HL-60/S4 treated with retinoic acid at 250 ng/mL for 4 days and 3 days (cell line): ENCODE results near the gene PTPRU.
"Not testable (repeated sequence)": the region's sequence is repeated elsewhere in the genome, so short reads cannot be mapped to it uniquely, and the experiment has no call there.

Source experiments
- in situ Hi-C: fragments of 300-500 bp; cut with MboI; formaldehyde crosslinking; loops from 2 replicates; pipeline ENCODE4 v1.7.0; 2022; ENCODE audit warnings: low sequenced_read_pairs

PTPRU gene

DNA sequence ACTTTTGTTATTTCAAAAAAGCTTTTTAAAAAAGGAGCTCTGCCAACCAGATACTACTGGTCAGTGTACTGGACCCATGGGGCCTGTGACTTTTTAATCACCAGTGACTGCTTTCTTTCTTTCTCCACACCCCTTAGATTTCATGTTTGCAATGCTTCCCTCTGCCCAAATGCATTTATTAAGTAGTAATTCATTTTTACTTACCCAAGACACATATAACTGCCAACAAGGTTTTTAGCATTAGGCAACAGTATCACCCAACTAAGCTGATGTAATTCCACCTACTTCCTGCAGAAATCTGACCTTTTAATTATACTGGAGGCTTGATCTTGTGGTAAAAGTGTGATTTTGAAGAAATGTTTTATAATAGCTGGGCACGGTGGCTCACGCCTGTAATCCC lies 18.1 kb upstream of the PTPRU start:
- in situ Hi-C loops: no loop called here

DNA sequence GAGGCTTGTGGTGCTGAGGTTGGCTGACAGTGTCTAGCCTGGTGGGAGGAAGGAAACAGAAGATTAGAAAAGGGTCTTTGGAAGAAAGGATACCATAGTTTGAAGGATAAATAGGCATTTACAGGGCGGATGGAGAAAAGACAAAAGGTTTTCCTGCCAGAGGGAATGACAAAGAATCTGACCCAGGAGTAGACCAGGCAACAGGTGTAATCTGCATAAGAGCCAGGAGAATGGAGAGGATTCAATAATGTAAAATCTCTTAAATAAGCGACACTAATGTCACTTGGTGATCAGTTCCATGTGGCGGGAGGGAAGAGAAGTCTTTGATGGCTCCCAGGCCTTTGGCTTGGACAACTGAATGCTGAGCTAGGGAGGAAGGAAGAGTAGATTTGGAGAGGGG lies 15.0 kb upstream of the PTPRU start:
- in situ Hi-C loops: no loop called here

DNA sequence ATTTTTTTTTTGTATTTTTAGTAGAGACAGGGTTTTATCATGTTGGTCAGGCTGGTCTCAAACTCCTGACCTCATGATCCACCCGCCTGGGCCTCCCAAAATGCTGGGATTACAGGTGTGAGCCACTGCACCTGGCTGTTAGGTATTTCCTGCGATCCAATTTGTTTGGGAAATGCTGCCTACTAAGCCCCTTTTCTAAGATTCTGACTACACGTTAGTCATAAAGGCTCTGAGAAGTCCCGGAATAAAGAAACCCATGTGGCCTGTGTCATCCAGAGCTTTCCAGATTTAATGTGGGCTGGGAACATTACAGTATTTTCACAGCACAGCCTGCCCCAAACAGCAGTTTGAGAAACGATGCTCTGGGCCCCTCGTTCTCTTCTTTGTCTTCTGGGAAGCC lies 14.1 kb upstream of the PTPRU start:
- in situ Hi-C loops: not testable (repeated sequence)

DNA sequence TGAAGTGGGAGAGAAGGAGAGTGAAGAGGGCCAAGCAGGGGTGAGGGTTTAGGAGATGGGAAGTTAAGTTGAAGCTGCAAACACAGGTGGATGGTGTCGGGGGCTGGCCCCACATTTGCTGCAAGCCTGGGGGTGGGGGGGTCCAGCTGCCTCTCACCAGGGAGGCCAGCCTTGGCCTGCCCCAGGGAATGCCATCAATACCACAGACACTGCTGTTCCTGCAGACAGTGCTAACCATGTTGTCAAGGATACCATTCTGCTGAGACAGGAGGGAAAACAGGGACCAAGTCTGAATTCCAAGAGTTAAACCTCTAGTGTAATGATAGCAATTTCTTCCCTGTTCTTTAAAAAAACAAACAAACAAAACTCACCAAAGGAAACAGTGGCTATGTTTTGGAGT lies 13.6 kb upstream of the PTPRU start:
- in situ Hi-C loops: no loop called here

DNA sequence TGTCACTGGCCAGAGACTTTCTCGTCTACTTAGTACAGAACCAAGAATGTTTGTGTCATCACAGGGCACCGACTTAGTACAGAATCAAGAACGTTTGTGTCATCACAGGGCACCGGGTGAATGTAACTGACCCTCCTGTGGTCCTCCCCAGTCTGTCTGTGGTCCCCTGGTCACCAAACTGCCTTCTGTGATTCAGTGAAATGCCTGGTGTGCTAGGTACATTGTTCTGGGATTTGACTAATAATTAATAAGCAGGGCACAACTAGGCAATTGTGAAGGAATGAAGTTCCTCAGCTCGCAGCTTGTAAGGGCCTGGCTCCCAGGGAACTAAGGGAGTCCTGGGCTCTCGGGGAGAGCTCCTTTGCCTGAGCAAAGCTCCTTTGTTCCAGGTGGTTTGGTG lies 12.8 kb upstream of the PTPRU start:
- in situ Hi-C loops: no loop called here

DNA sequence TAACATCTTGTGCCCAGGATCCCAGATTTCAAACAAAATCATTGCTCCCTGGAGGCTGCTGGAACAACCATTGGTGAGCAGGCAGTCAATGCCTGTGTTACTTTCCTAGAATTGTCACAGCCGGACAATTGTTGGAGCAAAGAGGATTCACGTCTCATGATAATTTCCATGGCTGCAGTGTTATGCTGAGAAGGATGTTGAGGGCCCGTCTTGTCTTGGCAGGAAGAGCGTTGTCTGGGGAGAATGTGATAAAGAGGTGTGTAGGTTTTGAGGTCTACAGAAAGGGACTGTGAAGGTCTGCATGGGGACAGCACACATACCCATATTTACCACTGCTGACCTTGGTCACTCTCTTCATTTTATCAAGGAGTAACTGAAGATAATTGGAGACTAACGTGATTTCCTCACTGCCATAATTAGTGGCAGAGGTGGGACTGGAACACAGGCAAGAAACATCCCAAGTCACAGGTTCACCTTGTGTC lies 11.9 kb upstream of the PTPRU start:
- in situ Hi-C loops: no loop called here

DNA sequence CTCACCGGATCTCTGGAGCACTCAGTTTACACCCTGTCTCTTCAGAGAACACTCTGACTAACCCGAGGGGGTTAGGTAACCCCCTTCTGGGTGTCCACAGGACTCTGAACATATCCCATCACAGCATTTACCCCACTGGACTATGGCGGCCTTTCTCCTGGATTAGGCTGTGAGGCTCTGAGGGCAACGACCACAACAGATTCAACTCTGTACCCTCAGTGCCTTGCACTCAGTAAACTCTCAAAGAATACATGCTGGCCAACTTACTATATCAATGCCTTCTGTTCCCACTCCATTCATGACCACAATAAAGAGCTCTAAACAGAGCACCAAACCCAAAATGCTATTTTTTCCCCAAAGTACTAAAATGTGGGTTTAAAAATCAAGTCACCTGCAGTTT lies 11.0 kb upstream of the PTPRU start:
- in situ Hi-C loops: no loop called here

DNA sequence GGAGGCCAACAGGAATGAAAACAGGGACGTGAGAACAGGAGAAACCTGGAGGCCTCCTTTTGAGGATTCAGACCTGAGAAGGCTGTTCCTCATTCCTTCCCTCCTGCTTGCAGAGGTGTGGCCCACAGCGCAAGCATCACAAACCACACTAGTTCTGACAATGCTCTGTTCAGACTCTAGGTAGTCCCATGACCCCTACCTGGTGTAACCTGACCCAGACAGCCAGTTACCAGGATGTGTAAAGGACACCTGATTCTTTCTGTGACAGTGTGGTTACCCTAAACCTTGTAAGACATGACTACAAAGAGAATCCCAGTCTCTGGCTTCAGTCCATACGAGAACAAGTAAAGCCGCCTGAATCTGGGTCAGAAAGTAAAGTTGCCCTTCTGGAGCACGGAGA lies 8.8 kb upstream of the PTPRU start:
- in situ Hi-C loops: no loop called here

DNA sequence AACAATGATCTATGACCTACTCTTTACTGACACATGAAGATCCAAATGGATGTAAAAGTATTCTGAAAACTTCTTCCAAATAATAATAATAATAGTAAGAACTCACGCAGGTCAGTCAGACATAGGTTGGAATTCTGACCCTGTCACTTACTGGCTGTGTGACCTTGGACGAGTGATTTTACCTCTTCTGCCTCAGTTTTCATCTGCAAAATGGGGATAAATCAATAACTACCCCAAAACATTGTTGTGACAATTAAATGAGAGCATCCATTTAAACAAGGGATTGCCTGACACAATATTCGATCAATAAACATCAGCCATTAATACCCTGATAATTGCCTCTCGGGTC lies 6.1 kb upstream of the PTPRU start:
- in situ Hi-C loops: no loop called here

DNA sequence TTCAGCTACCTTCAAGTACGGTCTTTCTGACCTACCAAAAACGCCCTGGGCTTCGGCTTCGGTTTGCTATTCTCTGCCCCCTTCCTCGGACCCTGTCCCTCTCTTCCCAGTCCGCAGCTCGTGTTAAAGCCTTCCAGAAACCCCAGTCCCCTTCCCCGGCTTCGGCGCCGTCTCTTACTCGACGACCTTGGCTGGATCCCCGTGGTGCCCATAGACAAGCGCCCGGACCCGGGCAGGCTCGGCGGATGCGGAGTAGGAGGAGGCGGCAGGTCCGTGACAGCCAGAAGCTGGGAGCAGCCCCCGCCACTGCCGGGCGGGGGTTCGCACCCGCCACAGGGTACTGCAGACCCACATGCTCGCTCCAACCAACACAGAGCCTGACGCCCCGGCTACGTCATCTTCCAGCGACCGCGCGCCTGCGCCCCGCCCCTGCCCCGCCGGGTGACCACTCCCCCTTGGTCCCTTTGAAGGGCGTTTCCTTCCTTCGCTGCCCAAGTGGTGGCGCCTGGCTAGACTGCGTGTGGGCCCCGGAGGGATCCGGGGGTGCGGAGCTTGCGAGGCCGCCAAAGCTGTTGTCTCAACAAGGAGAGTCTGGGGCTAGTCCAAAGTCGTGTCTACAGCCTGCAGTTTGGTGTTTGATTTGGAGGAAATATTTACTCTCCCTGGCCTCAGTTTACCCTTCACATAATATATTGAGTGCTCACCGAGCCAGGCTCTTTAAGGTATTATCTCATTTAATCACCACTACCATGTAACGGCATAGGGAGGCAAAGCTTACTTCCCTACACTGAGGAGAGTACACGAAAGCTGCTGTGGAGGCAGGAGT lies 5.6 kb upstream of the PTPRU start, which contains the start of gene MECR:
TSS of gene MECR (minus strand) at position 382 of the 826 bp plus-strand sequence. CDS start at position 354, 28 bp downstream.
- in situ Hi-C loops: no loop called here

DNA sequence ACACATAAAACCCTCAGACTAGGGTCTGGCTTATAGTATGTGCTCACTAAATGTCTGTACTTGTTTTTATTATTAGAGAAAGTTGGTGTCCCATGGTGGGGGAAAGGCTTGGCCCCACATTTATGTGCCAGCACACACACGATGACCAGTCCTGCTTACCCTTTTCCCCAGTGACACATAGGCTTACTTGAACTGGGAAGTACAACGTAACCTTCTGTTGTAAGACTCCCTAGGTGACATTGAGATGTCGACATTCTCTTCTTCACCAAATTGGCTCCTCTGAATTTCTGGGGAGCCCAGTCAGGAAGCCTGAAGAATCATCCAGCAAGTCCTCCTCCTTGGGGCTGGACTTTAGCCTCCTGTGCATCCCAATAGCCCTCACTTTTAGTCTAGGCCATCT lies 3.9 kb upstream of the PTPRU start:
- in situ Hi-C loops: no loop called here

DNA sequence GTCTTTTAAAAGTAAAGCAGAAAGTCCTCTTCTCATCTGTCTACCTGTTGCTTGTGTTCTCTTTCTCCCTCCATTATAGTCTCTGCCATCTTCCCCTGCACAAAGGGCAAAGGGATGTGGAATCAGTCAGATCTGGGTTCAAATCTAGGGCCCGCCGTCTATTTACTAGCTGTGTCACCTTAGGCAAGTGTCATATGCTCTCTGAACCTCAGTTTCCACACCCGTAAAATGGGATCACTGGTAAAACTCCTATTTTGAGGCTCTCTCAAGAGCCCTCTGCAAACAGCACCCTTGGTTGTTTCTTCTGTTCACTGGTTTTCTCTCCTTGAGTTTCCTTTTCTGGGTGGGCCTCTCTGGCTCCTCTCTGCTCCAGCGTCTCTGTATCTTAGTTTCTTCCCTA lies 2.6 kb upstream of the PTPRU start:
- in situ Hi-C loops: no loop called here

DNA sequence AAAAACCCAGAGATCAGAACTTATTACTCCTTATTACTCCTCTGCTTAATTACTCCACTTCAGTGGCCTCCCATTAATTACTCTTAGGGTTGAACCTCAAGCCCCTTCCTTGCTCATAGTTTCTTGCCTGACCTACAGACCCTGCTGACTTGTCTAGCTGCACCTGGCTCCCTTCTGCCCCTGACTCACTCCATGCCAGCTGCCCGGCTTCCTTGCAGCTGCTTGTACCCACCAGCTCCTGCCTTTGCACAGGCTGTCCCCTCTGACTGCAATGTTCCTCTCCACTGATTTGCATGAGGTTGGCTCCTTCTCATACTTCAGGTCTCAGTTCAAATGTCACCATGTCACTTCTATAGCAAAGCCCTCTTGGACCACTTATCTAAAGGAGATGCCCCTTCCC lies 1.9 kb upstream of the PTPRU start:
- in situ Hi-C loops: no loop called here

DNA sequence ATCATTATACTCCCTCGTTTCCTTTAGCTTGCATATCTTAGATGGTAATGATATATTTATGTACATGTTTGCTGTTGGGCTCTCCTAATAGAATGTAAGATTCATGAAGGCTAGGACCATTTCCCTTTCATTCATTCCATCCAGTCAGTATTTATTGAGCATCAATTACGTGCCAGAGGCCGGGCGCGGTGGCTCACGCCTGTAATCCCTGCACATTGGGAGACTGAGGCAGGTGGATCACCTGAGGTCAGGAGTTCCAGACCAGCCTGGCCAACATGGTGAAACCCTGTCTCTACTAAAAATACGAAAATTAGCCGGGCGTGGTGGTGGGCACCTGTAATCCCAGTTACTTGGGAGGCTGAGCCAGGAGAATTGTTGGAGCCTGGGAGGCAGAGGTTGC lies 1.4 kb upstream of the PTPRU start:
- in situ Hi-C loops: not testable (repeated sequence)

DNA sequence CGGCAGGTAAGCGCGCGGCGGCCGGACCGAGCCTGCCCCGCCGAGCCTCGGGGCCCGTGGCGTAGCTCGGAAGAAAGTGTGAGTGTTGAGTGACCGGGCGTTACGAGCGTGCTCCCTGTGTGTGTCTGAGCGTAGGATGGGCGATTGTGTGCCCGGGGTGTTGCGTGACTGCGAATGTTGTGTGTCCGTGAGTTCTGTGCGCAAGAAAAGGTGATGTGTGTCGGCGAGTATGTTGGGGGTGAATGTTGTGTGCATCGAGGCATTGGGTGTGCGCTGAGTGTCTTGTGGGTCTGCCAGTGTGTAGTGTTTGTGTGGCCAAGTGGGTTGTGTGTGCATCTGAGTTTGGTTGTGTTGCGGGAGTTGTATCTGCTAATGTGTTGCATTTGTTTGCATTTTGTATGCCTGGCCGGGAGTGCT lies 398 bp downstream of the PTPRU start:
- in situ Hi-C loops: no loop called here

DNA sequence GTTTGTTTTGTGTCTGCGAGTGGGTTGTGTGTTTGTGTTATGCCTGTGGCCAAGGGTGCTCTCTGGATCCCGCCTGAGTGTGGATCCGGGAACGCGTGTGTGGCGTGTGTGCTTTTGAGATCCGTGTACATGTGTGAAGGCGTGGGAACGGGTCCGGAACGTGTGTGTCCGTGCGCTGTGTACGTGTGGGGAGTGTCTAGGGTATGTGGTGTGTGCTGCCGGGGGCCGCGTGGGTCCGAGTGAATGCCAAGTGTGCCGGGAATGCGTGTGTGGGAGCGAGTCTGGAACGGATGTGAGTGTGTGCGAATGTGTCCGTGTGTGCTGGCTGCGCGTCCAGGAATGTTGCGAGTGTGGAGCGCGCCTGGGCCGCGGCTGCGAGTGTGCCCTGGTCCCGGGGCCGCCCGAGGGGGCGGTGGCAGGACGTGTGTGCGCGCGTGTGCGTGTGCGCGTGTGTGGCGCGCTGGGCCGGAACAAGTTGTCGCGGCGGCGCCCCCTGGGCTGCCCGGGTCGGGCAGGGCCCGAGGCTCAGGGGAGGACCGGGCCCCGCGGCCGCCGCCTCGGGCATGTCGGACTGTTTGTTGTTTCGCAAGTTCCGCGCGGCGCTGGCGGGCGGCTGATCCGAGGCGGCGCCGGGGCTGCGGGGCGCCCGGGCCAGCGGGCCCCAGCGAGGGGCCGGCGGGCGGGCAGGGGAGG lies 953 bp downstream of the PTPRU start:
- in situ Hi-C loops: no loop called here

DNA sequence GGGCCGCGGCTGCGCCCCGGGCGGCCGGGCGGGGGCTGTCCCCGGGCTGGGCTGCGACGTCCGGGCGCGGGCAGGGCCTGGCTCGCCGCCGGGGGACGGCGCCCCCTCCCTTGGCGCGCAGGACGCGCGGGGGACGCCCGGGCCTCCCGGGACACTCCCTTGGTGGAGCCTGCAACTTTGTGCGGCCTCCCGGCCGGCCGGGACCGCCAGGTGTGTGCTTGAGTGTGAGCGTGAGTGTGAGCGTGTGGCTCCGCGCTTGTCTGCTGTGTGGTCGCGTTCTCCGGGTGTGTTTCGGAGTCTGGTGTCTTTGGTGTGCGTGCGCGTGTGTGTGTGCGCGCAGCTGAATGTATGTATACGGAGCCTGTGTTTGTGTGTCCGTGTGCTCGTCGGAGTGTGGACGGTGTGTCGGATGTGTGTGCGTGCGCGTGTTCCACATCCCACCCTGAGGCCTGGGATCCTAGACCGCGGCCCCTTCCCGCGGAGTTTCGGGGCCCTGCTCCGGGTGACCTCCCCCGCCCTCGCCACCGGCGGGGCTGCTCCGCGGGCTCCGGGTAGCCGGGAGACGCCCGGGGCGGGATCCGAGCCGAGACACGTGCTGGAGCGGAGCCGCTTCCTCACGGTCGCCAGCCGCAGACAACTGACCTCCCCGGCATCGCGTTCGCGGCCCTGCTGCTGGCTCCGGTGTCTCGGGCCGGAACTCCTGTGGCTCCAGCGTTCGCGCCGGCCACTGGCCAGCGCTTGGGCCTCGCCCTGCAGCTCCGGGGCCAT lies 1.7 kb downstream of the PTPRU start:
- in situ Hi-C loops: no loop called here

DNA sequence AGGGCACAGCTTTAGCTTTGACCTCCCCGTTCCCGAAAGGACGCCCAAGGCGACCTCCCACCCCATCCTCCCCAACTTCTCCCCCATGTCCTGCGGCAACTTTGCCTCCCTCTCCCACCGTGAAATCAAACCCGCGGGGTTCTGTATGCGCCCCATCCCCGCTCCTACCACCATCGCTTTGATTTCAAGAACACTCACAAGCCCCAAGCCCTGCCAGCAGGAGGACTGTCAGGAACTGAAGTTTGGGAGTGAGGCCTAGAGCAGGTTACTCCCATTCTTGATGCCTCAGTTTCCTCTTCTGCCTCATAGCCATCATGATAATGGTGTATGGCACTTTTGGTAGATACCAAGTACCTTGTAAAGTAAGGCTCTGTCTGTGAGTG lies 2.3 kb downstream of the PTPRU start:
- in situ Hi-C loops: no loop called here

DNA sequence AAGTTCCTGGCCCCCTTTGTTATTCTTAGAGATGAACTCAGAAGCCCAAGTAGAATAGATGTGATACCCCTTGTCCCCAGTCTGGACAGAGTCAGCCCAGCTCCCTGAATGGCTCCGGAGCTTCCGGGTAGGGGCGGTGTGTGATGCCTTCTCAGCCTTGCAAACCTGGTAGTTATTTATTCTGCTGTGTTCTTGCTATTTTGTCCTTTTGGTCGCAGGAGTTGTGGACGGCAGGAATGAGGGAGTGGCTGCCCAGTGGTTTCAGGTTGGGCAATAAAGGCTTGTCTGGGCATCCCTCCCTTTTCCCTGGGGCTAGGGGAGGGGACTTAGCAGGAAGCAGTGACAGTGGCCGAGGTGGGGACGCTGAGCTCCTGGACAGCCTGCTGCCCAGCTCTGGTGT lies 2.8 kb downstream of the PTPRU start:
- in situ Hi-C loops: no loop called here

DNA sequence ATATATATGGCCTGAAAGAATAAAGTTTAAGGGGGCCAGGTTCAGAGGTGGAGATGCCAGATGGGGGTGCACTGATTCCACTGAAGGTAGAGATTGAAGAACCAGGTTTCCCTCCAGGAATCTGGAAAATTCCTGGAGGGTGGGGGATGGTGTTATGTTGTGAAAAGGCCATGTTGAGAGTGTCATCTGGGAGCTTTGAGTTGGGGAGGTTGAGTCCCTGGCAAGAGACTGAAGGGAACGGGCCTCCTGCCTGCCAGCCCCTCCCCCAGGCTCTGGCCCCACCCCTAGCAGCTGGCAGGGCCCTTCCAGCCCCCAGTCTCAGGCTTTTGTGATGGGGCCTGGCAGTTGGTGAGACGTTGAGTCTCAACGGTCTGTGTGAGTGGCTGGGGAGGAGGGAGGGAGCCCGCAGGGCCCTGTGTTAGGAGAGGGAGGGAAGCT lies 4.1 kb downstream of the PTPRU start:
- in situ Hi-C loops: no loop called here

DNA sequence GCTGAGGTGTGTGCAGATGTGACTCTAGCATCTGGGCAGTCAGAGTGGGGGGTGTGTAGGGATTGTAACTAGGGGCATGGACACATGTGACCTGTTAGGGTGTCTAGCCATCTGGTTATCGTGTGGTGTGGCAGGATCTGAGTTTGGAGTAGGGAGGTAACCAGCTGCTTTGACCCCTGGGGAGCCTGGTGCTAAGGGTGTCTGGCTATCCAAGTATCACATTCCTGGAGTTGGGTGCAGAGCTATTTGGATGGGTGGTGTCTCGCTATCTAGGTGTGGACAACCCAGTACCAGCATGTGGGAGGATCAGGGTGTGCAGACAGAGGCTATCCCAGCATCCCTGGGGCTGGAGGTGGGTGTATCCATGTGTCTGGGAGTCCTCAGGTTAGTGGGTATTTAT lies 4.7 kb downstream of the PTPRU start:
- in situ Hi-C loops: no loop called here
